ENCODE results near the gene THAP7. TPM values are rescaled to one million over a fixed set of nuclear protein-coding genes. Genes with fewer than 3 reads are reported as not detected.

THAP7 gene
- total and polyA plus RNA-seq, 9 of the 15 experiments (the other 6 are each of a cell fraction or from before 2014, with no cell fraction given) = 7.9 to 263 (median 84.1) TPM

DNA sequence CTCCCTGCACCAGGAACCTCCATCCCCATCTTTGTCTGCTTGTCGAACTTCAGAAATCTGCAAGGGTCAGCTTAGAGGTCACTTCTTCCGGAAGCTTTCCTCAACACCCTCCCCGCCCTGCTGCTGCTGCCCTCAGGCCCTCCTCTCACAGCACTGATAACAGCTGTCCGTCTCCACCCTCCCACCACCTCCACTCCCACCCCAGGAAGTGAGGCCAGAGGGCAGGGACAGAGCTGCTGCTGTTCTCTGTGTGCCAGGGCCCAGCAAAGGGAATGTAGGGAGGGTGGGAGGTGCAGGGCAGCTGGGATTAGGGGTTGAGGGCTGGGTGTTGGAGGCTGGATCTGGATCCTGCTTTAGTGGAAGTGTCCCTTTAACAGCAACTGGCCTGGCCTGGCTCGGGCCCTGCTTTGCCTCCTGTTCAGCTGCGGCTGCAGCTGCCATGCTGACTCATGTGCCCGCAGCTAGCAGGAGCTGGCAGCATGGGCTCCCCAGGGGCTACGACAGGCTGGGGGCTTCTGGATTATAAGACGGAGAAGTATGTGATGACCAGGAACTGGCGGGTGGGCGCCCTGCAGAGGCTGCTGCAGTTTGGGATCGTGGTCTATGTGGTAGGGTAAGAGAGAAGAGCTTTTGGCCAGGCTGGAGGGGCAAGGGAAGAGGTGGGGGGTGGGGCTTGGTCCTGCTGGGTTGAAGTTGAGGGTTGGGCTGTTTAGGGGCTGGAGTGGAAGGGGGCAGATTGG lies 13.0 kb upstream of the THAP7 start, which contains the start of gene P2RX6 (continued):
- TF ChIP-seq, protein P1, sequence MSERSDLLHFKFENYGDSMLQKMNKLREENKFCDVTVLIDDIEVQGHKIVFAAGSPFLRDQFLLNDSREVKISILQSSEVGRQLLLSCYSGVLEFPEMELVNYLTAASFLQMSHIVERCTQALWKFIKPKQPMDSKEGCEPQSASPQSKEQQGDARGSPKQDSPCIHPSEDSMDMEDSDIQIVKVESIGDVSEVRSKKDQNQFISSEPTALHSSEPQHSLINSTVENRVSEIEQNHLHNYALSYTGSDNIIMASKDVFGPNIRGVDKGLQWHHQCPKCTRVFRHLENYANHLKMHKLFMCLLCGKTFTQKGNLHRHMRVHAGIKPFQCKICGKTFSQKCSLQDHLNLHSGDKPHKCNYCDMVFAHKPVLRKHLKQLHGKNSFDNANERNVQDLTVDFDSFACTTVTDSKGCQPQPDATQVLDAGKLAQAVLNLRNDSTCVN (CRISPR knock-in tag; IDR thresholded peaks at IDR 0.05) = peak; percentile 96
- TF ChIP-seq, protein P2, sequence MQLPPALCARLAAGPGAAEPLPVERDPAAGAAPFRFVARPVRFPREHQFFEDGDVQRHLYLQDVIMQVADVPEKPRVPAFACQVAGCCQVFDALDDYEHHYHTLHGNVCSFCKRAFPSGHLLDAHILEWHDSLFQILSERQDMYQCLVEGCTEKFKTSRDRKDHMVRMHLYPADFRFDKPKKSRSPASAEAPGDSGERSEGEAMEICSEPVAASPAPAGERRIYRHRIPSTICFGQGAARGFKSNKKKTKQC (CRISPR knock-in tag; IDR thresholded peaks at IDR 0.05) = no peak
- TF ChIP-seq ZNF707 (CRISPR knock-in tag; conservative IDR thresholded peaks at IDR 0.05) (no peak), NFIX (CRISPR knock-in tag; IDR thresholded peaks at IDR 0.05; ENCODE audit: low read depth) (no peak), DMBX1 (CRISPR knock-in tag; IDR thresholded peaks at IDR 0.05; ENCODE audit: borderline replicate concordance) (peak; percentile 68; the same call in 1 of the 2 replicates), XRCC4 (IDR thresholded peaks at IDR 0.05; ENCODE audit: extremely low read depth, insufficient read depth, insufficient read length) (no peak), ZFP30 (CRISPR knock-in tag; IDR thresholded peaks at IDR 0.05; ENCODE audit: borderline replicate concordance) (no peak), RFX7 (CRISPR knock-in tag; IDR thresholded peaks at IDR 0.05) (peak; percentile 83; the same call in 1 of the 2 replicates), ADNP (tag; IDR thresholded peaks at IDR 0.05) (no peak), MCM3 (IDR thresholded peaks at IDR 0.05) (no peak), PML (IDR thresholded peaks at IDR 0.05; ENCODE audit: low read length) (peak; percentile 91), ZNF274 (IDR thresholded peaks at IDR 0.05; ENCODE audit: borderline replicate concordance, low read depth, low read length) (no peak), SETDB1 (IDR thresholded peaks at IDR 0.05; ENCODE audit: low read length) (no peak), ELF4 (CRISPR knock-in tag; IDR thresholded peaks at IDR 0.05) (peak; percentile 99)
- TF ChIP-seq, protein P3, sequence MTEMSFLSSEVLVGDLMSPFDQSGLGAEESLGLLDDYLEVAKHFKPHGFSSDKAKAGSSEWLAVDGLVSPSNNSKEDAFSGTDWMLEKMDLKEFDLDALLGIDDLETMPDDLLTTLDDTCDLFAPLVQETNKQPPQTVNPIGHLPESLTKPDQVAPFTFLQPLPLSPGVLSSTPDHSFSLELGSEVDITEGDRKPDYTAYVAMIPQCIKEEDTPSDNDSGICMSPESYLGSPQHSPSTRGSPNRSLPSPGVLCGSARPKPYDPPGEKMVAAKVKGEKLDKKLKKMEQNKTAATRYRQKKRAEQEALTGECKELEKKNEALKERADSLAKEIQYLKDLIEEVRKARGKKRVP (CRISPR knock-in tag; IDR thresholded peaks at IDR 0.05) = 0 out of 2 replicates have a peak, but pooled peaks have one; percentile 44
- TF ChIP-seq, protein P4, sequence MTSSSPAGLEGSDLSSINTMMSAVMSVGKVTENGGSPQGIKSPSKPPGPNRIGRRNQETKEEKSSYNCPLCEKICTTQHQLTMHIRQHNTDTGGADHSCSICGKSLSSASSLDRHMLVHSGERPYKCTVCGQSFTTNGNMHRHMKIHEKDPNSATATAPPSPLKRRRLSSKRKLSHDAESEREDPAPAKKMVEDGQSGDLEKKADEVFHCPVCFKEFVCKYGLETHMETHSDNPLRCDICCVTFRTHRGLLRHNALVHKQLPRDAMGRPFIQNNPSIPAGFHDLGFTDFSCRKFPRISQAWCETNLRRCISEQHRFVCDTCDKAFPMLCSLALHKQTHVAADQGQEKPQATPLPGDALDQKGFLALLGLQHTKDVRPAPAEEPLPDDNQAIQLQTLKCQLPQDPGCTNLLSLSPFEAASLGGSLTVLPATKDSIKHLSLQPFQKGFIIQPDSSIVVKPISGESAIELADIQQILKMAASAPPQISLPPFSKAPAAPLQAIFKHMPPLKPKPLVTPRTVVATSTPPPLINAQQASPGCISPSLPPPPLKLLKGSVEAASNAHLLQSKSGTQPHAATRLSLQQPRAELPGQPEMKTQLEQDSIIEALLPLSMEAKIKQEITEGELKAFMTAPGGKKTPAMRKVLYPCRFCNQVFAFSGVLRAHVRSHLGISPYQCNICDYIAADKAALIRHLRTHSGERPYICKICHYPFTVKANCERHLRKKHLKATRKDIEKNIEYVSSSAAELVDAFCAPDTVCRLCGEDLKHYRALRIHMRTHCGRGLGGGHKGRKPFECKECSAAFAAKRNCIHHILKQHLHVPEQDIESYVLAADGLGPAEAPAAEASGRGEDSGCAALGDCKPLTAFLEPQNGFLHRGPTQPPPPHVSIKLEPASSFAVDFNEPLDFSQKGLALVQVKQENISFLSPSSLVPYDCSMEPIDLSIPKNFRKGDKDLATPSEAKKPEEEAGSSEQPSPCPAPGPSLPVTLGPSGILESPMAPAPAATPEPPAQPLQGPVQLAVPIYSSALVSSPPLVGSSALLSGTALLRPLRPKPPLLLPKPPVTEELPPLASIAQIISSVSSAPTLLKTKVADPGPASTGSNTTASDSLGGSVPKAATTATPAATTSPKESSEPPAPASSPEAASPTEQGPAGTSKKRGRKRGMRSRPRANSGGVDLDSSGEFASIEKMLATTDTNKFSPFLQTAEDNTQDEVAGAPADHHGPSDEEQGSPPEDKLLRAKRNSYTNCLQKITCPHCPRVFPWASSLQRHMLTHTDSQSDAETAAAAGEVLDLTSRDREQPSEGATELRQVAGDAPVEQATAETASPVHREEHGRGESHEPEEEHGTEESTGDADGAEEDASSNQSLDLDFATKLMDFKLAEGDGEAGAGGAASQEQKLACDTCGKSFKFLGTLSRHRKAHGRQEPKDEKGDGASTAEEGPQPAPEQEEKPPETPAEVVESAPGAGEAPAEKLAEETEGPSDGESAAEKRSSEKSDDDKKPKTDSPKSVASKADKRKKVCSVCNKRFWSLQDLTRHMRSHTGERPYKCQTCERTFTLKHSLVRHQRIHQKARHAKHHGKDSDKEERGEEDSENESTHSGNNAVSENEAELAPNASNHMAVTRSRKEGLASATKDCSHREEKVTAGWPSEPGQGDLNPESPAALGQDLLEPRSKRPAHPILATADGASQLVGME (CRISPR knock-in tag; IDR thresholded peaks at IDR 0.05) = peak; percentile 97
- TF ChIP-seq, protein P5, sequence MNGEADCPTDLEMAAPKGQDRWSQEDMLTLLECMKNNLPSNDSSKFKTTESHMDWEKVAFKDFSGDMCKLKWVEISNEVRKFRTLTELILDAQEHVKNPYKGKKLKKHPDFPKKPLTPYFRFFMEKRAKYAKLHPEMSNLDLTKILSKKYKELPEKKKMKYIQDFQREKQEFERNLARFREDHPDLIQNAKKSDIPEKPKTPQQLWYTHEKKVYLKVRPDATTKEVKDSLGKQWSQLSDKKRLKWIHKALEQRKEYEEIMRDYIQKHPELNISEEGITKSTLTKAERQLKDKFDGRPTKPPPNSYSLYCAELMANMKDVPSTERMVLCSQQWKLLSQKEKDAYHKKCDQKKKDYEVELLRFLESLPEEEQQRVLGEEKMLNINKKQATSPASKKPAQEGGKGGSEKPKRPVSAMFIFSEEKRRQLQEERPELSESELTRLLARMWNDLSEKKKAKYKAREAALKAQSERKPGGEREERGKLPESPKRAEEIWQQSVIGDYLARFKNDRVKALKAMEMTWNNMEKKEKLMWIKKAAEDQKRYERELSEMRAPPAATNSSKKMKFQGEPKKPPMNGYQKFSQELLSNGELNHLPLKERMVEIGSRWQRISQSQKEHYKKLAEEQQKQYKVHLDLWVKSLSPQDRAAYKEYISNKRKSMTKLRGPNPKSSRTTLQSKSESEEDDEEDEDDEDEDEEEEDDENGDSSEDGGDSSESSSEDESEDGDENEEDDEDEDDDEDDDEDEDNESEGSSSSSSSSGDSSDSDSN (IDR thresholded peaks at IDR 0.05; ENCODE audit: borderline replicate concordance in 1 of 2, low read depth in 2 of 2, low read length in 2 of 2) = peak; percentile 90 to 93; a peak in 3 of 4 replicates
